Astrocyte of the spinal cord (primary cell): ENCODE measurements around the gene PKHD1.
"Not testable (repeated sequence)": the region's sequence is repeated elsewhere in the genome, so short reads cannot be mapped to it uniquely, and the experiment has no call there.

Source experiments
- DNase-seq: peaks from one replicate; pipeline ENCODE4 v3.0.0; 2011; ENCODE audit warnings: low read depth, low spot score
- H3K4me3 ChIP-seq: 2 replicates; pipeline ENCODE4 v1.5.1; 2011; ENCODE audit warnings: low read depth, mild to moderate bottlenecking, low read length, moderate library complexity
- CTCF ChIP-seq: IDR thresholded peaks from 2 replicates; pipeline ENCODE4 v1.5.1; 2012; ENCODE audit warnings: low read depth, mild to moderate bottlenecking, low read length, inconsistent platforms
- in situ Hi-C: cut with HindIII; loops from 2 replicates; pipeline ENCODE4 v1.10.0; 2017; ENCODE audit warnings: low sequenced_read_pairs

PKHD1 gene

GRCh38 chr6:51854347-51854746 lies 233.1 kb downstream of the PKHD1 start:
- in situ Hi-C loops: no loop called here
- no peak for DNase-seq
- TF ChIP-seq CTCF: no peak
- no peak overlapping the region for H3K4me3 ChIP-seq

- in situ Hi-C loops, DNase-seq, H3K4me3 ChIP-seq: not testable (repeated sequence)
Measured at GRCh38 chr6:51853109-51853508, 234.3 kb downstream of the PKHD1 start.

GRCh38 chr6:51846531-51846930 lies 240.9 kb downstream of the PKHD1 start:
- H3K4me3 ChIP-seq: no peak overlapping the region
- TF ChIP-seq CTCF: no peak
- in situ Hi-C loops: no loop called here
- DNase-seq: no peak

GRCh38 chr6:51844336-51844735 lies 243.1 kb downstream of the PKHD1 start:
- H3K4me3 ChIP-seq: no peak overlapping the region
- in situ Hi-C loops: no loop called here
- TF ChIP-seq CTCF: no peak
- DNase-seq: no peak

- TF ChIP-seq CTCF: no peak
- in situ Hi-C loops: no loop called here
- no peak overlapping the region for H3K4me3 ChIP-seq
- no peak for DNase-seq
Measured at GRCh38 chr6:51843456-51844056, 243.9 kb downstream of the PKHD1 start.

- TF ChIP-seq CTCF: no peak
- no peak for DNase-seq
- in situ Hi-C loops: no loop called here
- no peak overlapping the region for H3K4me3 ChIP-seq
Measured at GRCh38 chr6:51842804-51843378, 244.5 kb downstream of the PKHD1 start.

GRCh38 chr6:51842061-51842803 lies 245.2 kb downstream of the PKHD1 start:
- TF ChIP-seq CTCF: no peak
- H3K4me3 ChIP-seq: no peak overlapping the region
- in situ Hi-C loops: no loop called here
- no peak for DNase-seq
